ENCODE measurements around the gene NOPCHAP1. TPM values are rescaled to one million over a fixed set of nuclear protein-coding genes. Genes with fewer than 3 reads are reported as not detected.
"Not testable (repeated sequence)": the region's sequence is repeated elsewhere in the genome, so short reads cannot be mapped to it uniquely, and the experiment has no call there.

Gene NOPCHAP1
- total and polyA plus RNA-seq, 7 donors, result 6.2 to 10.5 (median 9.0) TPM

GRCh38 chr12:104942075-104942474, 44.0 kb upstream of the NOPCHAP1 start:
- TF ChIP-seq CTCF (IDR thresholded peaks at IDR 0.05), result no peak
- H3K36me3 ChIP-seq (ENCODE audit: insufficient read depth in 1 of 2, low read depth in 1 of 2), result no peaks in the 10 kb centered on the region
- intact Hi-C loops (cut with DNase I), result no loop called here

GRCh38 chr12:104943401-104943800, 42.7 kb upstream of the NOPCHAP1 start:
- H3K4me1 ChIP-seq; H3K27me3 ChIP-seq (ENCODE audit: insufficient read depth in 3 of 3, low read length in 2 of 3); intact Hi-C loops (cut with DNase I); H3K9me3 ChIP-seq; DNase-seq; H3K4me3 ChIP-seq; H3K27ac ChIP-seq; ATAC-seq; H3K36me3 ChIP-seq (ENCODE audit: insufficient read depth in 1 of 2, low read depth in 1 of 2): not testable (repeated sequence)
- WGBS, 3 donors, result 88 to 94% (median 90%) methylated on average over 8 of the region's 8 CpGs

More at GRCh38 chr12:104942075-104942474, 44.0 kb upstream of the NOPCHAP1 start:
- H3K27ac ChIP-seq, result no peak overlapping the region
- no peaks in the 10 kb centered on the region for H3K9me3 ChIP-seq
- no peaks in the 10 kb centered on the region for H3K4me1 ChIP-seq
- no peak overlapping the region for H3K4me3 ChIP-seq
- WGBS, 3 donors, result 67 to 75% (median 69%) methylated on average over 4 of the region's 4 CpGs
- H3K27me3 ChIP-seq (ENCODE audit: insufficient read depth in 3 of 3, low read length in 2 of 3), result no peaks in the 10 kb centered on the region
- no peak for ATAC-seq
- DNase-seq, result no peak

GRCh38 chr12:104944252-104944651, 41.9 kb upstream of the NOPCHAP1 start:
- no peaks in the 10 kb centered on the region for H3K4me1 ChIP-seq
- H3K4me3 ChIP-seq, result no peak overlapping the region
- H3K27me3 ChIP-seq (ENCODE audit: insufficient read depth in 3 of 3, low read length in 2 of 3), result no peaks in the 10 kb centered on the region
- H3K9me3 ChIP-seq, result no peaks in the 10 kb centered on the region
- TF ChIP-seq CTCF (IDR thresholded peaks at IDR 0.05), result no peak
- no peak for DNase-seq
- no peaks in the 10 kb centered on the region for H3K36me3 ChIP-seq (ENCODE audit: insufficient read depth in 1 of 2, low read depth in 1 of 2)
- H3K27ac ChIP-seq, result no peak overlapping the region
- 93 to 99% (median 97%) methylated on average over 3 of the region's 3 CpGs for WGBS, 3 donors
- intact Hi-C loops (cut with DNase I), result no loop called here
- no peak for ATAC-seq

- intact Hi-C loops (cut with DNase I); H3K4me3 ChIP-seq; H3K36me3 ChIP-seq (ENCODE audit: insufficient read depth in 1 of 2, low read depth in 1 of 2); H3K9me3 ChIP-seq; ATAC-seq; DNase-seq; H3K27me3 ChIP-seq (ENCODE audit: insufficient read depth in 3 of 3, low read length in 2 of 3); H3K27ac ChIP-seq; H3K4me1 ChIP-seq: not testable (repeated sequence)
- WGBS, 3 donors, result 96 to 98% (median 96%) methylated on average over 4 of the region's 4 CpGs
Measured at GRCh38 chr12:104948716-104949115, 37.4 kb upstream of the NOPCHAP1 start.

- DNase-seq, result no peak
- no peaks in the 10 kb centered on the region for H3K36me3 ChIP-seq (ENCODE audit: insufficient read depth in 1 of 2, low read depth in 1 of 2)
- H3K27me3 ChIP-seq (ENCODE audit: insufficient read depth in 3 of 3, low read length in 2 of 3), result peaks cover 0 to 2% (median 0%) of the 10 kb centered on the region in 3 donors
- no peak for TF ChIP-seq CTCF (IDR thresholded peaks at IDR 0.05)
- no peak for ATAC-seq
- H3K27ac ChIP-seq, result no peak overlapping the region
- WGBS, 3 donors, result 83 to 84% (median 83%) methylated on average over 5 of the region's 5 CpGs
- intact Hi-C loops (cut with DNase I), result no loop called here
- no peaks in the 10 kb centered on the region for H3K9me3 ChIP-seq
- no peak overlapping the region for H3K4me3 ChIP-seq
- no peaks in the 10 kb centered on the region for H3K4me1 ChIP-seq
Measured at GRCh38 chr12:104951759-104952509, 34.2 kb upstream of the NOPCHAP1 start.

All from psoas muscle (tissue), 8 donors.